Renal pelvis (tissue), 12 donors: ENCODE results near the gene VAMP8. TPM values are rescaled to one million over a fixed set of nuclear protein-coding genes. Genes with fewer than 3 reads are reported as not detected.

Experiments used
- DNase-seq: peaks from one replicate; pipeline ENCODE4 v3.0.0-alpha.2; 2013
- long read RNA-seq, 16 experiments: transcript quantifications; one replicate each; lab custom pipeline, GENCODE V29; 2026
- polyA plus RNA-seq, 3 donors: library from polyadenylated mRNA; unstranded; fragments of 120-200 nt; gene quantifications; one replicate each; pipeline ENCODE4 v1.2.1, GENCODE V29; 2013; ENCODE audit not compliant: insufficient read length in 3 of 3

Gene VAMP8
- polyA plus RNA-seq: 100 to 1,000 TPM in 2 of 3 donors, 10 to 100 TPM in 1; 85.7 to 106 (median 103) TPM
- long read RNA-seq, donor 1, transcript VAMP8-201 (3 exons, 774 nt): major isoform, 73 of 96 reads
- long read RNA-seq, donor 1, partial matches to known transcripts: 23 of 96 reads
- long read RNA-seq, donor 1, other reads (novel, unspliced or antisense): 0 of 96 reads
- long read RNA-seq, donor 2, transcript VAMP8-201 (3 exons, 774 nt): major isoform, 83 of 89 reads
- long read RNA-seq, donor 2, partial matches to known transcripts: 6 of 89 reads
- long read RNA-seq, donor 2, other reads (novel, unspliced or antisense): 0 of 89 reads
- long read RNA-seq, donor 3, transcript VAMP8-201 (3 exons, 774 nt): major isoform, 50 of 80 reads
- long read RNA-seq, donor 3, partial matches to known transcripts: 21 of 80 reads
- long read RNA-seq, donor 3, other reads (novel, unspliced or antisense): 7 of 80 reads
- long read RNA-seq, donor 4, transcript VAMP8-201 (3 exons, 774 nt): major isoform, 123 of 143 reads
- long read RNA-seq, donor 4, partial matches to known transcripts: 18 of 143 reads
- long read RNA-seq, donor 4, other reads (novel, unspliced or antisense): 0 of 143 reads
- long read RNA-seq, donor 5, transcript VAMP8-201 (3 exons, 774 nt): major isoform, 40 of 46 reads
- long read RNA-seq, donor 5, partial matches to known transcripts: 5 of 46 reads
- long read RNA-seq, donor 5, other reads (novel, unspliced or antisense): 0 of 46 reads
- long read RNA-seq, donor 6, transcript VAMP8-201 (3 exons, 774 nt): major isoform, 66 of 67 reads
- long read RNA-seq, donor 6, partial matches to known transcripts: 0 of 67 reads
- long read RNA-seq, donor 6, other reads (novel, unspliced or antisense): 0 of 67 reads
- long read RNA-seq, donor 7, transcript VAMP8-201 (3 exons, 774 nt): major isoform, 83 of 96 reads
- long read RNA-seq, donor 7, partial matches to known transcripts: 11 of 96 reads
- long read RNA-seq, donor 7, other reads (novel, unspliced or antisense): 0 of 96 reads
- long read RNA-seq, donor 8, partial matches to known transcripts: 0 of 4 reads
- long read RNA-seq, donor 8, other reads (novel, unspliced or antisense): 0 of 4 reads
- long read RNA-seq, donor 9, transcript VAMP8-201 (3 exons, 774 nt): major isoform, 83 of 189 reads
- long read RNA-seq, donor 9, partial matches to known transcripts: 86 of 189 reads
- long read RNA-seq, donor 9, other reads (novel, unspliced or antisense): 19 of 189 reads
- long read RNA-seq, donor 10, transcript VAMP8-201 (3 exons, 774 nt): major isoform, 66 of 79 reads
- long read RNA-seq, donor 10, partial matches to known transcripts: 12 of 79 reads
- long read RNA-seq, donor 10, other reads (novel, unspliced or antisense): 0 of 79 reads
- long read RNA-seq, donor 11, transcript VAMP8-201 (3 exons, 774 nt): major isoform, 55 of 98 reads
- long read RNA-seq, donor 11, partial matches to known transcripts: 43 of 98 reads
- long read RNA-seq, donor 11, other reads (novel, unspliced or antisense): 0 of 98 reads
- long read RNA-seq, donor 12, transcript VAMP8-201 (3 exons, 774 nt): major isoform, 96 of 110 reads
- long read RNA-seq, donor 12, partial matches to known transcripts: 13 of 110 reads
- long read RNA-seq, donor 12, other reads (novel, unspliced or antisense): 0 of 110 reads
- long read RNA-seq, donor 13, transcript VAMP8-201 (3 exons, 774 nt): major isoform, 48 of 98 reads
- long read RNA-seq, donor 13, partial matches to known transcripts: 50 of 98 reads
- long read RNA-seq, donor 13, other reads (novel, unspliced or antisense): 0 of 98 reads
- long read RNA-seq, donor 14: 0 reads
- long read RNA-seq, donor 15, transcript VAMP8-201 (3 exons, 774 nt): major isoform, 134 of 286 reads
- long read RNA-seq, donor 15, partial matches to known transcripts: 114 of 286 reads
- long read RNA-seq, donor 15, other reads (novel, unspliced or antisense): 35 of 286 reads
- long read RNA-seq, donor 16, transcript VAMP8-201 (3 exons, 774 nt): major isoform, 80 of 120 reads
- long read RNA-seq, donor 16, partial matches to known transcripts: 33 of 120 reads
- long read RNA-seq, donor 16, other reads (novel, unspliced or antisense): 5 of 120 reads

DNA sequence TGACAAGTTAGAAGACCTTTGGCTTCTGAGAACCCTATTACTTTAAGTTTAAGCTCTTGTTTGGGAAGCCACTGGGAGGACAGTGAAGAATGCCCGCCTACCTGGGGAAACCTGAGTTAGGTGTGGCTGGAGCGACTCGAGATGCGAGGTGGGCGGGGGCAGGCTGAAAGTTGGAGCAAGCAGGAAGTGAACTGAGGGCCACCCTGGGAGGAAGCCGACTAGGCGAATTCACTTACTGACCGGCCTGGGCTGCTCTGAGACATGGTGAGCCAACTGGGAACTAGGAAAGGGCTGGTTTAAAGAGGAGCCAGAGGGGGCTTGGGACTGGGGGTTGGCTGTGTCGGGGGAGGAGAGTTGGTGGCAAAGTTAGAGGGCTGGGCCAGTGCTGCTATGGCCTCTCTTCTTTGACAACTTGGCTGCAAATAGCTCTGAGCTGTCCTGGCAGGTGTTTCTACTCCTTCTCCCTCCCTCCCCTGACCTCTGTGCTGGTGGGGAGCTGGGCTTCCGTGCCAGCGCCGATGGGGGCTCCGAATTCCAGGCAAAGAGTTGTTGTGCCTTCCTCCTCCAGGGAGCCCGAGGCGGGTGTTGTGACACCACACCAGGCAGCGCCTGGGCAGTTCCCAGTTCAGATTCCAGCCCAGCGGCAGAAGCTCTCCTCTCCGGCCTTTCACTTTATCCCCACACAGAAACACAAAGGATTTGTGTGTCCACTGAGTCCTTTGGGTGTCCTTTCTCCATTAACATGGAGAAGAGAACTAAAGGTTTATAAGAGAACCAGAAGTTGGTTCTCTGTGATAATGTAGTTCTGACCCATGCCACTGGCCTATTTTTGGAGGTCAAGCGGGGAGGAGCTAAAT lies at the start of gene VAMP8:
TSS of gene VAMP8 (plus strand) at position 201 of the 857 bp plus-strand sequence. CDS start at position 262, 61 bp downstream.
- no peak for DNase-seq

DNA sequence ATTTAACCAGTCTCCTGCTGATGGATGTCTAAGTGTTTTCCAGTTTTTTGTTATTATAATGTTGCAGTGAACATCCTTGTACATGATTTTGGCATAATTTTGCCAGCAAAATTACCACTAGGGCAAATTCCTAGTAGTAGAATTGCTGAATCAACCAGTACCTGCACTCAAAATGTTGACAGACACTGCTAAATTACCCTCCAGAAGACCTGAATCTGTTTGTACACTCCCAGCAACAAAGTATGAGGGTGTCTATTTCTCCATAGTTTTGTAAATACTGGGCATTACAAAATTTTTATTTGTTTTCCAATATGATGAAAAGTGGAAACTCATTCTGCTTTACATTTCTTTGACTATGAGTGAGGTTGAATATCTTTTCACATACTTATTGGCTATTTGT lies 49.6 kb upstream of the VAMP8 start:
- DNase-seq: no peak

DNA sequence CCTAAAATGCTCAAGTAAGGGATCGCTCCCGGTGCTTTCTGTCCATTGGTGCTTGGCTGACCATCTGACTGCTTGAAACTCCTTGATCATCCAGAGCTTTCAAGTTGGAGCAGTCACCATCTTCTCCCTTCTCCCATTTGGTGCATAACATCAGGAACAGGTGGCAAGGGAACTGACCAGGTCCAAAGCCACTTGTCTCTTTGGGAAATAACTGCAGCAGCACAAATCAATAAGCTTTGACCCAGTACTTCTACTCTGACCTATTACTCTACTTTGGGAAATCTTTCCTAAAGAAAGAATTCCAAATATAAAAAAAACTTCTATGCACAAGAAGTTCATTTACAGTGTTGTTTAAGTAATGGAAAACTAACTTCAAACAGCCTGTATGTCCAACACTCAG lies 49.0 kb upstream of the VAMP8 start:
- DNase-seq: no peak

DNA sequence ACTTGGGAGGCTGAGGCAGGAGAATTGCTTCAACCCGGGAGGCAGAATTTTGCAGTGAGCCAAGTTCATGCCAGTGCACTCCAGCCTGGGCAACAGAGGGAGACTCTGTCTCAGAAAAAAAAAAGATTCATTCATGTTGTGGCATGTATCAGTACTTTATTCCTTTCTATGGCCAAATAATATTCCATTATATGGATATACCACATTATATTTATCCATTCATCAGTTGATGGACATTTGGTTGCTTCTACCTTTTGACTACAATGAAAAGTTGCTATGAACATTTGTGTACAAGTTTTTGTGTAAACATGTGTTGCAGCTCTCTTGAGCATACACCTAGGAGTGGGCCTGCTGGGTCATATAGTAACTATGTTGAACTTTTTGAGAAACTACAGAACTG lies 47.6 kb upstream of the VAMP8 start:
- no peak for DNase-seq

DNA sequence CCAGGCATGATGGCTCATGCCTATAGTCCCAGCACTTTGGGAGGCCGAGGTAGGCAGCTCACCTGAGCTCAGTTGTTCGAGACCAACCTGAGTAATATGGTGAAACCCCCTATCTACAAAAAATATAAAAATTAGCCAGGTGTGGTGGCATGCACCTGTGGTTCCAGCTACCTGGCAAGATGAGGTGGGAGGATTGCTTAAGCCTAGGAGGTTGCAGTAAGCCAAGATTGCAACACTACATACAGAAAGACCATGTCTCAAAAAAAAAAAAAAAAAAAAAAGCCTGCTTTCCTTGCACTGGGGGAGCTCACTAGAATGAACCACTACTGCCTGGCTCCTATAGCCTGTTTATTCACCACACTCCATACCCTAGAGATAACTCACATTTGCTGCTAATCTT lies 45.8 kb upstream of the VAMP8 start:
- no peak for DNase-seq

DNA sequence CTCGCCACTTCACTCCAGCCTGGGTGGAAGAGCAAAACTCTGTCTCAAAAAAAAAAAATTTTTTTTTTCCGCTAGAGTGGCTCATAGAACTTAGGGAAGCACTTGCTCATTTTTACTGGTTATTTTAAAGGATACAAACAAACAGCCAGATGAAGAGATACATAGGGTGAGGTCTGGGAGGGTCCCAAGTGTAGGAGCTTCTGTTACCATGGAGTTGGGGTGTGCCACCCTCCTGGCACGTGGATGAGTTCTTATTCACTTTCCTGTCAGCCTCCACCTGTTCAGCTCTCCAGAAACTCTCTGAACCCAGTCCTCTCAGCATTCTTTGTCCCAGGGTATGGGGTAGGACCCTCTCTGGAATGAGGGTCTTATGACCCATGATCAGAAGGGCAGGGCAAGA lies 43.3 kb upstream of the VAMP8 start:
- DNase-seq: no peak

DNA sequence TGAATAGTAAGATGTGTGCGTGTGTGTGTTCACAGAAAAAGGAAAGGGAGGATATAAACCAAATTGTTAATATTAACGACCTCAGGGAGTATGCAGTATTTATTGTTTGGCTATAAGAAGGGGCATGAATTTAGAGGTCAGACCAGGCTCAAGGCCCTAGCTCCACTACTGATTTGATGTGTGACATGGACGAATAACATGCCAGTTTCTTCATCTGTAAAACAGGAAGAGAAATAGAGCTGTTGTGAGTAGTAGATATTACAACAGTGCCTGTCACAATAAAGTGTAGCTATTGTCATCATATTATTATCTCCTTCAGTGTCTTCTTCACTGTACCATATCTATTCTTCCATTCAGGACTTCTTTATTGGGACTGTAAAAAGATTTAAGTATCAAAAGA lies 42.5 kb upstream of the VAMP8 start:
- DNase-seq: no peak

DNA sequence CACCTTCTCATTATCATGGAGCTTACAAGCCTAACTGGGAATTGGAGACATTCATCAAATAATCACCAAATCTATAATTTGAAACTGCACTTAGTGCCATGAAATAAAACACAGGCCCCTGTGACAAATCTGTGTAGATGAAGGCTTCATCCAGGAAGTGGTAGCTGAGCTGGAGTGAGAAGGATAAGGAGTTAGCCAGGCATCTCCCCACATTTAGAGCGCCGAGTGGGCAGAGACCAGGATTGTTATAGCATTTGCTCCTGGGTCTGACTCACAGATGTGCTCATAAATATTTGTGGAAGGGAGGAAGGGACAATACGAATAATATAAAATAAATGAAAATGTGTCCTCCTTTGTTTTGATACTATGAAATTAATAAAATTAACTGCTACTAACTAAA lies 40.9 kb upstream of the VAMP8 start:
- DNase-seq: no peak

DNA sequence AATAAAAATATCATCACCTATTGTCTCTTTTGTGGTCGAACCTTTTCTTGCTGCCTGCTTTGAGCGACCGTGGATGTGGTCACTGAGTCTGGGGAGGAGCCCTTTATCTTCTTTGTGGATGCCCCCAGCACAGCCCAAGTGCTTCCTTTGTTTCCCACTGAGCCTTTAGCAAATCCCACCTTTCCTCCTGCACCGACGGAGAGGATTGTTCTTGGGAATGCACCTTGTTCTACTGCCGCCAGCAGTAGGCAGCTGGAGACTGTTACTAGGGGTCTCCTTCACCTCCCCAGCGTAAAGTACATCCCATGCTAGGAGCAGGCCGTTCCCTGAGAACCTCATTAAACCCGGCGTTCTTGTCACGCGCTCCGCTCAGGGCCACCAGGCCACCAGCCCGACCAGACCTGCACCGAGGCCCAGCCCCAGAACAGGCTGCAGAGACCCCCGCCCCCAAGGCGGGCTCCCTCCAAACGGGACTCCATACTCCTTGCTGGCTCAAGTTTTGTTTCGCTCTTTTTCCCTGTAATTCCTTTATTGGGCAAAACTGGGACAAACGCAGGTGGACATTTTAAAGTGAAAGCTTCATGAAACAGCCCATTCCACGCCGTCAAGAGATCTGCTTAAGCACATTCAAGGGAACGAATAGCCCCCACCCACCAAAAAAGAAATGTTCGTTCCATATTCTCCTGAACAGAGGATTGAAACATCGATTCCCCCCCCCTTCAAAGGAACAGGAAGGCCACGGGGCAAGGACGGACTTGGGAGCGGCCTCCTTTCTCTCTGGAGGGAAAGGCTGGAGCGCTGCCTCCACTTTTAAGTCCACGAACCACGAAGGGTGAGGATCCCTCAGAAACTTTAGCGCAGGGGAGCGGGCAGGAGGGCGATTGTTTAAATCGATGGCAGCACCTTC lies 39.5 kb upstream of the VAMP8 start:
- DNase-seq: peak; percentile 57

DNA sequence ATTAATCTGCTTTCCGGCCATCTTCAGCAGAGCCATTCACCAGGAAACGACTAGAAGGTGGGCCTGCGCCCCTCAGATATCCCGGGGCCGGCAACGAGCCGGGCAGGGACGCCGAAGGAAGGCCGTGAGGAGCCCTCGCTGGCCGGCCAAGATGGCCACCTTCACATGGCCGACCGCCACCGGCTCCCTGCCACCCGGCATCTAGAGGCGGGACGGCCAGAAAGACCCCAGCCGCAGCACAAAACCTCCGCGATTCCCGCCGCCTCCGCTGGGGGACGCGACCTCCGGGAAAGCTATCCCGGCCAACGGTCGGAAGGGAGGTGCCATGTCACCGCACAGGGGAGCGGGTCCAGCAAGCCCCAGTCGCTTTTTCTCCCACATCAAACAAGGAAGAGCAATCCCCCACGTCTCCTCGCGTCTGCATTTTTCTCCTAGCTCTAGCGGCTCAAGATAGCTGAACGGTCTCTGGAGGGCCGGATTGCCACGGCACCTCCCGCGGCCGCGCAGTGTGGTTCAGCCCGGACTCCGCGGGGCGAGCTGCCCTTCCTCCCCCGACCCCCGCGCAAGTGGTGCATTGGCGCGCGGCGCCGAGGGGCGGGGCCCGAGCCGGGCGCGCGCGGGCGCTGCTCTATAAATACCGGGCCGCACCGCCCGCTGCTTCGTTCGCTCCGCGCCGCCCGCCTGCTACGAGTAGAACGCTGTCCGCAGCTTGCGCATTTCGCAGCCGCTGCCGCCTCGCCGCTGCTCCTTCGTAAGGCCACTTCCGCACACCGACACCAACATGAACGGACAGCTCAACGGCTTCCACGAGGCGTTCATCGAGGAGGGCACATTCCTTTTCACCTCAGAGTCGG lies 38.7 kb upstream of the VAMP8 start, which contains the start of gene MAT2A:
TSS of gene MAT2A (plus strand) at position 662 of the 854 bp plus-strand sequence. CDS start at position 782, 120 bp downstream.
- DNase-seq: peak; percentile 96

DNA sequence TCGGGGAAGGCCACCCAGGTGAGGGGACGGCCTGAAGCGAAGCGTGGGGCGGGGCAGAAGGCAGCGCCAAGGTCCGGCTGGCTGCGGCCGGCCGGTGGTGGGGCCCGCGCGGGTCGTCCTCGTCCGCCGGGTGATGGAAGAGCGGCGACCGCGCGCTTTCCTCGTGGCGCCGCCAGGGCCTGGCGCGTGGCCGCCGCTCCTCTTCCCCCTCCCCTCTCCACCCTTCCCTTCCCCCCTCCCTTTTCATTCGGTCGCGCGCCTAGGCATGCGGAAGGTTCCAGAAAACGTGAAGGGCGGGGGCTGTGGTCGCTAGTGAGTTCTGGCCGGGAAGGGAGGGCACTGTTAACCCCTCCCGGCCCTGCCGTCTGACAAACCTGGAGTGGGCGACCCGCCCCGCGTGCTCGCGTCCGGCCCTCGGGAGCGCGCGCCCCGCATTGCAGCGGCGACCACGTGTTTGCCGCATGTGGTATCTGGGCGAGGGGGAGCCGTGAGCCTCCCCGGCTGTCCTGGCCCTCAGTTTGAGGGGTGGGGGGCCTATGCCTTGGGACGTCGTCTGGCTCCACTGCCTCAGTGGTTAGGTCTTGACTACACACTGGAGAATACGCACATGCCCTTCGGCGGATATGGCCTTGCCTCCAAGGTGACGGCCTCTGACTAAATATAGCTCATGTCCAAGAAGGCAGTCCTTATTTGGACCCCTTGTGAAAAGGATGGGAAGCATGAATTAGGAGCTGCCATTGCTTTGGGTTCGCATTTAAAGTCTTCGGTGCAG lies 37.8 kb upstream of the VAMP8 start:
- DNase-seq: peak; percentile 73

DNA sequence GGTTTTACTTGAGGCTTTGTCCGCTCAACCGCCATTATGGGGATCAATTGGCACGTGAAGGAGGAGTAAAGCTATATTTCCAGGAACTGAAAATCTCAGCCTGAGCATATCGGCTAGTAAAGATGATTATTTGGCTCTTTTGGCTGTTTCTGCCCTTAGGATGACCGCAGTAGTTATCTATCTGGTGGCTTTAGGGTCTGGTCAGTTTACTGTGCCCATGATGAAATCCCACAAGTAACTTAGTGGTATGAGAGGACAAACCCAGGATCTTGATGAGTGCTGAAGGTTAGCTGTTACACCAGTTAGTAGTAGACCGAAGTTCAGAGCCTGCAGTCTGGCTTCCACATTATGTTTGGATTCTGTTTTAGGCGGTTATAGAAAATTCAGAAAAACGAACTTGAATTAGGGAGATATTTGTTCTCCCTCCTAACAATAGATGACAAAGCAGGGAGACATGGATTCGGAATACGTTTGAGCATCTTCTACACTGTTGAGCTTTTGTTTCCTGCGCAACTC lies 37.2 kb upstream of the VAMP8 start:
- DNase-seq: no peak

DNA sequence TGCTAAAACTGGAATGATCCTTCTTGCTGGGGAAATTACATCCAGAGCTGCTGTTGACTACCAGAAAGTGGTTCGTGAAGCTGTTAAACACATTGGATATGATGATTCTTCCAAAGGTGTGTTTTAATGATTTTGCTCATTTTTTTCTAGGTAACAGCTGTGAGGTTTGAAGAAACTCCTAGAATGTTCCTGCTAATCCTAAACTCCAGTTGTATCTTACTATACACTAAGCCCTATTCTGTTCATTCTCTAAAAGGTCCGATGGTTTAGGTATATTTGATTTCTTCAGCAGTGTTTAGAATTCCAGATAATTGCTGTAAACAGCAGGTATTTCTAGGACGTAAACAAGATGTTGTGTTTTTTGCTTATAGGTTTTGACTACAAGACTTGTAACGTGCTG lies 36.1 kb upstream of the VAMP8 start:
- no peak for DNase-seq

DNA sequence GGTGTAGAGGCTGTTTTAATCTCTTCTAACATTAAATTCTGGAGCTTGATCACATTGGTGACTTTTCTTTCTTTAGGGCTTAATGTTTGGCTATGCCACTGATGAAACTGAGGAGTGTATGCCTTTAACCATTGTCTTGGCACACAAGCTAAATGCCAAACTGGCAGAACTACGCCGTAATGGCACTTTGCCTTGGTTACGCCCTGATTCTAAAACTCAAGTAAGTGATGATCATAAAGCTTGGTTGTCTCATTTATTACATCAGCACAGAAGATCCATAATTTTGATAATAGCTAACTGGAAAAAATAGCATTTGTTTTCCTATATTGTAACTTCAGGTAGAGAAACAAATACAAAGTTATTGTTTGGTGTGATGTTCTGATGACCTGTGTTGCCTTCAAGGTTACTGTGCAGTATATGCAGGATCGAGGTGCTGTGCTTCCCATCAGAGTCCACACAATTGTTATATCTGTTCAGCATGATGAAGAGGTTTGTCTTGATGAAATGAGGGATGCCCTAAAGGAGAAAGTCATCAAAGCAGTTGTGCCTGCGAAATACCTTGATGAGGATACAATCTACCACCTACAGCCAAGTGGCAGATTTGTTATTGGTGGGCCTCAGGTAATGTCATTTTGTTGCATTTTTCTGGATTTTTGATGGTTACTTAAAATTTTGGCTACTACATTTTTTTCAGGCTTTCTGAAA lies 35.5 kb upstream of the VAMP8 start:
- no peak for DNase-seq

DNA sequence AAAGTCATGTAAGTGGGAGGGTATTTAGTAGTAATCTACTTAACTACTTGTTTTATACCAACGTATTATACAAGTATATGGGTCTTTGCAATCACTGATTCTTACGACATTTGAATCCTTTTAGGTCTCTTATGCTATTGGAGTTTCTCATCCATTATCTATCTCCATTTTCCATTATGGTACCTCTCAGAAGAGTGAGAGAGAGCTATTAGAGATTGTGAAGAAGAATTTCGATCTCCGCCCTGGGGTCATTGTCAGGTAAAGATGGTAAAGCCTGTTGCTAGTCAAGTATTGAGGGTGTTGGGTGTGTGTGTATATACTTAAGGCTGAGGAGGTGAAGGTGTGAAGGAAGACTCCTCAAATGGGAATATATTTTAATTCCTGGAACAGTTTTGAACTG lies 34.6 kb upstream of the VAMP8 start:
- no peak for DNase-seq
